Activated CD8-positive, alpha-beta memory T cell treated with anti-CD3 and anti-CD28 coated beads for 4 hours (primary cell): ENCODE results near the gene ILF3.
"Not testable (repeated sequence)": the region's sequence is repeated elsewhere in the genome, so short reads cannot be mapped to it uniquely, and the experiment has no call there.

Experiments used
- DNase-seq, 2 donors: peaks; one replicate each; pipeline ENCODE4 v3.0.0-alpha.2; 2020; ENCODE audit warnings: low read depth in 2 of 2

ILF3 gene

GRCh38 chr19:10675214-10675613 lies 21.1 kb downstream of the ILF3 start:
- DNase-seq, result not testable (repeated sequence)

DNA sequence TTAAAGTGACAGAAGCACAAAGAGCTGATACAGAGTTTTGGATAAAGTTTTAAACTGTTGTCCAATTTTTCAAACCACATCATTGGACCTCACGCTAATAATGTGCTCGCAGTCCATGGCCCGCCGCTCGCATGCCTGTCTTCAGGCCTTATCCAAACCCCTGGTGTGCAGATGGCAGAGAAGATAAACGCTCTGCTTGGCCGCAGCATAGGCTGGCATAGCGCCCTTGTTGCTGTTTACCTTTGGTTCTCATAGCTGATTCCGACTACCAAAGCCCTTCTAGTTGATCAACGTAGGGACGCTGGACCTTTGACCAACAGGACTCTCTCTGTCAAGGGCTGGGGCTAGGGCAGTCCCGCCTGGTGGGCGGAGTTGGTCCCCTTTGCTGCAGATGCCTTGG lies 23.6 kb downstream of the ILF3 start:
- no peak for DNase-seq

GRCh38 chr19:10678813-10679212 lies 24.7 kb downstream of the ILF3 start:
- DNase-seq, result no peak

DNA sequence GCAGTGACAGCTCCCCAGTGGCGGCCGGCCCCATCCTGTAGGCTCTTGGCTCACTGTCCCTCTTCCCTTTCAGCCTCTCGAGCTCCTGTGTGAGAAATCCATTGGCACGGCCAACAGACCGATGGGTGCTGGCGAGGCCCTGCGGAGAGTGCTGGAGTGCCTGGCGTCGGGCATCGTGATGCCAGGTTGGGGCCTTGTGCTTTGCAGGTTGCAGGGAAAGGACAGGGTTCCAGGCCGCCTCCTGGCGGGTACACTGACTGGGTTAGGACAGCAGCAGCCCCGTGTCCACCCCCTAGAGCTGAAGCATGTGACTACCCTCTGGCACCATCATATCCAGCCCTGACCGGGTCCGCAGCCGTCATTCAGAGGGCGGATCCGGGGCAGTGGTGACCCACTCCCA lies 25.6 kb downstream of the ILF3 start:
- DNase-seq, result no peak

- DNase-seq, result no peak
These were observed 26.5 kb downstream of the ILF3 start for GRCh38 chr19:10680545-10681135.

DNA sequence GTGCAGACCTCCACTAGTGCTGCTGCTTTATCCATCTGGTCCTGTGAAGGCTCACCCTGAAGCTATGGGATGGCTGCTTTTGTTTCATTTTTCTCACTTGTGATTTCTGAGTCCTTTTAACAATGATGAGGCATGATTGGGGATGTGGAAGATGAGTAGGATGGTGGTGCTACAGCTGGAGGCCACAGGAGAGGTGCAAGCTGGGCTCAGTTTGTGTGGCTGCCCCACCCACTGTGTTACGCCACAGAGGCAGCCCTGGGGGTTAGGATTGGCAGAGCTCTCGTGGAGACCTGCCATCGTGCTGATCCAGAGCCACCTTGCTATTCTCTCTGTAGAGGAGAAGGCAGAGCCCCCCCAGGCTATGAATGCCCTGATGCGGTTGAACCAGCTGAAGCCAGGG lies 27.5 kb downstream of the ILF3 start:
- no peak for DNase-seq

DNA sequence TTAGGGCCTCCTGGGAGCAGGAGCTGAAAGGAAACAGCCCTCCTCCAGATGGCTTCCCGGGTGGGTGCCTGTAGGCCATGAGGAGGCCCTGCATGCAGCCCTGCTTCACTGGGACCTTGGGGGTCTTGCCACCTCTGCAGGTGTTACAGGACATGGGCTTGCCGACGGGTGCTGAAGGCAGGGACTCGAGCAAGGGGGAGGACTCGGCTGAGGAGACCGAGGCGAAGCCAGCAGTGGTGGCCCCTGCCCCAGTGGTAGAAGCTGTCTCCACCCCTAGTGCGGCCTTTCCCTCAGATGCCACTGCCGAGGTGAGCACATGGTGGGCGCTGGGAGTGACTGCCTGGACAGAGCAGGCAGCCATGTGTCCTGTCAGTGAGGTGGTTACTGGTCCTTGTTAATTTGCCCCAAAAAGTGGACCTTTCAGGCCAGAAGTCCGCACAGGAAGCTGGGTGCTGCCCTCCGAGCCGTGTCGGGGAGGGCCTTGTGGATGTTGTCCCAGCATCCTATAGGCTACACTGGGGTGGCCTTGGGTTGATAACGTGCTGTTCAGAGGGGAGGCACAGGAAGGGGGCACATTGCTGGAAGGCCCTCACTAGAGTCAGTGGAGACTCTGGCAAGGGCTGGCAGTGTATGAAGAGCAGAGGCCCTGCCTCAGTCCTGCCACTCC lies 28.4 kb downstream of the ILF3 start:
- DNase-seq, result no peak

DNA sequence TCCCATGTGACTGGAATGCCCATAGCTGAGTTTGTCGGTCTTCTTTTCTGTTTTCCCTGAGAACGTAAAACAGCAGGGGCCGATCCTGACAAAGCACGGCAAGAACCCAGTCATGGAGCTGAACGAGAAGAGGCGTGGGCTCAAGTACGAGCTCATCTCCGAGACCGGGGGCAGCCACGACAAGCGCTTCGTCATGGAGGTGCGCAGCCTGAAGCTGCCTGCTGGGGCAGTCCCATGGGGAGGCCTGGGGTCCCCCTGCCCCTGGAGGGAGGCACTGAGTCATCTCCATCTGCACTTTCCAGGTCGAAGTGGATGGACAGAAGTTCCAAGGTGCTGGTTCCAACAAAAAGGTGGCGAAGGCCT lies 28.9 kb downstream of the ILF3 start:
- no peak for DNase-seq

DNA sequence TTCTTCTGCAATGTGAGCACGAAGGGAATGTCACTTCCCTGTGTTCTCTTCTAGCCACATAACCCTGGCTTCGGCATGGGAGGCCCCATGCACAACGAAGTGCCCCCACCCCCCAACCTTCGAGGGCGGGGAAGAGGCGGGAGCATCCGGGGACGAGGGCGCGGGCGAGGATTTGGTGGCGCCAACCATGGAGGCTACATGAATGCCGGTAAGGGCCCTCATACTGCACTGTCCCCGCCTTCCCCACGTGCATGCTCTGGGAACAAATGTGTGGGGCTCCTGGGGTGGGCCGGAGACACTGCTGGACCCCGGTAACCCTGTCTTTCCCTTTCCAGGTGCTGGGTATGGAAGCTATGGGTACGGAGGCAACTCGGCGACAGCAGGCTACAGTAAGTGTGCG lies 29.4 kb downstream of the ILF3 start:
- DNase-seq, result no peak

DNA sequence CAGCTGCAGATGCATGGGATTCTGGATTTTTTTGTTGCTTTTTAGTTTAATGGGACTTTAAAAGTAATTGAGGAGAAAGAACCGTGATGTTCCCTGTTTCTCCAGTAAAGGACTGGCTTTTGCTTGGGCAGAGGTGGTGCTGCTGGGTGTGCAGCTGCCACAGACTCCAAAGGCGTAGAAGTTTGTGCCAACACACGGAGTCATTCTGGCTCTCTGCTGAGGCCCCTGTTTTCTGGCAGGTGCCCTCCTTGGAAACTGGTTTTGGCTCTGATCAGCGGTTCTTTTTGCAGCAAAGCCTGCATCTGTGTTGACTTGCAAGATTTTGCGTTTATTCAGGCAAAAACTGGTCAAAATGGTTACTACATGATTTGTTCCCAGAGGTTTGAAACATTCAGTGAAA lies 31.1 kb downstream of the ILF3 start:
- DNase-seq, result no peak

GRCh38 chr19:10686193-10686592 lies 32.0 kb downstream of the ILF3 start:
- DNase-seq, result no peak

DNA sequence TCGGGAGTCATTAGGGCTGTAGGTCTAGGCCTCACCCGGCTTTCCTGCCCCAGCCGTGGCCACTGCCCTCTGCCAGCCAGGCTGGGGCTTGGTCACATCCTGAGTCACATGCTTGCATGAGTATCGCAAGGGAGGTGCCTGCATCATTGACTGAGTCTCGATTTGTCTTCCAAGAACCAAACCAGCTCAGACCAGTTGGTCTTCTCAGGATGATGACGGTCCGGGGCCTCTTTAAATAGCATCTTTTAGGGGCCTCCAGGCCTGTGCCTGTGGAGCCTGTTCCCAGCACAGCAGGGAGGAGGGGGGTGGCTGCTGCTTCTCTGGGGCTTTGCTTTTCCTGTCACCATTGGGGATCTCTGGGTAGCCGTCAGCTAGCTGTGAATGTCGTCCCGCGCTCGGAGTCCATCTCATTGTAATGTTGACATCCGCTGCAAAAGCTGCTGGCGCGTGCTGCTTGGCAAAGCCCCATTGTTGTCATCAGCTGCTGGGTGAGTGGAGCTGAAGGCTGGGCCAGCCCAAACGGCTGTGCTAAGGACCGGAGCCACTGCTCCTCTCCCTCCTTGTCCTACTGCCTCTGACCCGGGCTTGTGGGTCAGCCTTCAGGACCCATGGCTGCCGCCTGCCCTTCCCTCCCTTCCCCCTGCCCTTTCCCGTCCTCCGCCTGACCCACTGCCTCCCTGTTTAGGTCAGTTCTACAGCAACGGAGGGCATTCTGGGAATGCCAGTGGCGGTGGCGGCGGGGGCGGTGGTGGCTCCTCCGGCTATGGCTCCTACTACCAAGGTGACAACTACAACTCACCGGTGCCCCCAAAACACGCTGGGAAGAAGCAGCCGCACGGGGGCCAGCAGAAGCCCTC lies 32.7 kb downstream of the ILF3 start:
- DNase-seq, result no peak

- no peak for DNase-seq
These were observed 33.6 kb downstream of the ILF3 start for GRCh38 chr19:10687518-10688288.

GRCh38 chr19:10688545-10689280 lies 34.6 kb downstream of the ILF3 start:
- no peak for DNase-seq

DNA sequence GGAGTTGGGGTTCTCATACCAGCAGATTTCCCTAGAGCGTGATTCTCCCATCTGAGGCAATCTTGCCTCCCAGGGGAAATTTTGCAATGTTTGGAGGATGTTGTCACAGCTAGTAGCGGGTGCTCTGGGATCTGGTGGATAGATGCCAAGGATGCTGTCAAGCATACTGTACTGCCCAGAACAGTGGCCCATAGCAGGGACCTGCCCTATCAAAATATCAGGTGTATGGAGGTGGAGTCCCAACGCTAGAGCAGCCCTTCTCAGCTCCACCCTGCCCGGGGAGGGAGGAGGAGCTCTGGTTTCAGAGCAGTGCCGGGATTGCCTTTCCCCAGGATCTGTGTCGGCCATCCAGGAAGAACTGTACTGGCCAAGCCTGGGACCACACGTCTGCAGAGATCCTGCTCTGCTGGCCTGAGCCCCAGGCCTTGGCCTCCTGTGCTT lies 36.2 kb downstream of the ILF3 start:
- DNase-seq, result no peak

DNA sequence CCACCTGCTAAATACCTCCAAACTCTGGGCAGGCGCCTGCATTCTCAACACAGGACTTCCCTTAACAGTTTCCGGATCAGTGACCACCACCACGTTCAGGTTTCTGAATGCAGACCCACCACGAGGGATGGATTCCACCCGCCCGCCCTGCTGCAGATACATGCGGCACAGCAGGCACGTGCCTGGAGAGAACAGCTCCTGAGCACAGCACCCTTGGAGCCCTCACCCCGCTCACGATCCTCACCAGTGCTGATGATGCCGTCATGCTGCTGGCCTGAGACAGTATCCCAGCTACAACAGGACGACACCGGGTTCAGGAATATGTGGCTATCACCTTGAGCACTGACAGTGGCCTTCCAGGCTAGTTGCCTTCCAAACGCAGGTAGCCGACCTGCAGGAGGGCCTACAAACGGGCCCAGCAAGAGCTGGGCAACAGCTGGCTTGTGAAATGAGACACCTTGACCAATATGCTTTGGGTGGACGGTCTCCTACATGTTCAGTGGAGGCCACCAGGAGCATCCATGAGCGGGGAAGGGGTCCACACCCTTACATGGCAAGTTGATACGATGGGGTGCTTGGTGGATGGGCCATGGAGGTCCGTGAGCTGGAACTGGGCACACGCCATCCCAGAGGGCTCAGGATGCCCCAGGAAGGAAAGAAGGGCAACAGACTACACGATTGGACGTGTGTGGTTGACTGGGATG lies 37.2 kb downstream of the ILF3 start:
- DNase-seq, result no peak

GRCh38 chr19:10691883-10692282 lies 37.7 kb downstream of the ILF3 start:
- DNase-seq, result no peak

- no peak for DNase-seq
These were observed 38.6 kb downstream of the ILF3 start for GRCh38 chr19:10692673-10693264.

GRCh38 chr19:10694706-10695307 lies 40.7 kb downstream of the ILF3 start:
- no peak for DNase-seq
